ENCODE results near the gene RGS6. TPM values are rescaled to one million over a fixed set of nuclear protein-coding genes. Genes with fewer than 3 reads are reported as not detected.
A peak's percentile ranks its signal among the peaks of the same experiment; 100 is the strongest.

Gene RGS6
- total RNA-seq, 2 experiments from 2014 or later = 1.5 to 3.1 TPM

- no peaks in the 10 kb centered on the region for H3K9me3 Mint-ChIP-seq (ENCODE audit: low read depth)
- CTCF ChIA-PET = no interaction called here
- ATAC-seq = no peak
- DNase-seq = peak; percentile 12
- no peak overlapping the region for H3K4me3 Mint-ChIP-seq
- H3K27ac Mint-ChIP-seq = no peak overlapping the region
- peaks cover 29% of the 10 kb centered on the region for H3K27me3 Mint-ChIP-seq
- no peaks in the 10 kb centered on the region for H3K36me3 Mint-ChIP-seq
- no peaks in the 10 kb centered on the region for H3K4me1 Mint-ChIP-seq
Observed at GRCh38 chr14:72615451-72616121, 683.4 kb downstream of the RGS6 start.

Small RNAs within 50 kb of the gene (microRNA-seq; reads per million reads assigned to microRNA genes)
- gene MIR7843 = not detected
